NCI-H2081 (cell line): ENCODE data around the gene ZNF614.
"Not testable (repeated sequence)": the region's sequence is repeated elsewhere in the genome, so short reads cannot be mapped to it uniquely, and the experiment has no call there.

ENCODE experiments used
- DNase-seq, 2 experiments: peaks; one replicate each; lab custom pipeline; 2025; lab: John Stamatoyannopoulos, UW

The ZNF614 gene

DNA sequence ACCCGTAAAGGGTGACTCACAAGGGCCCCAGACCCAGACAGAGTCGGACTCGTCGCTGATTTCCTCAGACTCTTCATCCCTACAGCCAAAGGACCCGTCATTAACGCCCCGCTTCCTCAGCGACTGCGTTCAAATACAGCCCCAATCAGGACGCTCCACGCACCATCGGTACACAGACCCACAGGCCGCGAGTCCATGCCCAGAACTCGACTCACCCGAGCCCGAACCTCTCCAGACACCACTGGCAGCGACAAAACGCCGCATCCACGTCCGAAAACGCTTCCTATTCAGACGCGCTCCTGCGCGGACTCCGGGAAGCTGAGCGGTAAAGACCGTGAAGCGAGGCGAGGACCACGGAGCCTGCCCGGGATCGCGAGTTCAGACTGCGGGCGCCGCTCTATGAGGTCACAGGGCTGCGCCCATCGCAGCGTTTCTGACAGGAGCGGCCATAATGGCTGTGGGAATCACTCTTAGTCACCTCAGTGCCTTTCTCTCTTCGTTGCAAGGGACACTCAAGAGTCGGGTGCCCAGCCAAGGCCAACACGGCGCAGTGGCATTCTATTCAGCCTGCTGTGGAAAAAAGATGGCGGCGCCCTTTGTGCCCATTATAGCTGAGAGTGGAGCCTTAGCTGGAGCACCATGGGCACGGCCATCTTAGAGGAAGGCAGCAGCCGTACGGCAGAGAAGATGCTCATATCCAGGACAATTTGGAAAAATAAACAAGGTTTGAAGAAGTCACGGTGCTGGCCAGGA, at the start of gene ZNF614:
Gene ZNF614 (minus strand): TSS at position 353 of the 753 bp plus-strand sequence. CDS start 2,634 bp downstream, outside the sequence.
- DNase-seq = peak; percentile 83 to 84

- DNase-seq = no peak
Measured at GRCh38 chr19:52070496-52070895, 42.3 kb upstream of the ZNF614 start.

DNA sequence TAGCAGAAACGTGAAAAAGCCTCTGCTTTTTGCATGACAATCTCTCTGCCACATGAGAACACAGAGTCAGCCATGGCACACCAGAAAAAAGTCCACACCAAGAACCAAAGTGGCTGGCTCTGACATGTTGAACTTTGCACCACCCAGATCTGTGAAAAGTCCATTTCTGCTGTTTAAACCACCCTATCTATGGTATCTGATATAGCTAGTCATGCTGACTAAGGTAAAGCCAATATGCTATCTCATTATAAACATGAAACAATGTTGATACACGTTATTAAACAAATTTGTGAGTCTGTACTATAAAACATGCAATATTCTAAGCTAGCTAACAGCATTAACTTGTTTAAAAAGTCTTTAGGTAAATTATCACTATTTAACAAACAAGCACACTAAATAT, 41.5 kb upstream of the ZNF614 start:
- no peak for DNase-seq

- DNase-seq = no peak
Measured at GRCh38 chr19:52066258-52066863, 38.2 kb upstream of the ZNF614 start.

- DNase-seq = no peak
Measured at GRCh38 chr19:52065399-52065798, 37.2 kb upstream of the ZNF614 start.

GRCh38 chr19:52056480-52056879, 28.3 kb upstream of the ZNF614 start:
- DNase-seq = not testable (repeated sequence)

DNA sequence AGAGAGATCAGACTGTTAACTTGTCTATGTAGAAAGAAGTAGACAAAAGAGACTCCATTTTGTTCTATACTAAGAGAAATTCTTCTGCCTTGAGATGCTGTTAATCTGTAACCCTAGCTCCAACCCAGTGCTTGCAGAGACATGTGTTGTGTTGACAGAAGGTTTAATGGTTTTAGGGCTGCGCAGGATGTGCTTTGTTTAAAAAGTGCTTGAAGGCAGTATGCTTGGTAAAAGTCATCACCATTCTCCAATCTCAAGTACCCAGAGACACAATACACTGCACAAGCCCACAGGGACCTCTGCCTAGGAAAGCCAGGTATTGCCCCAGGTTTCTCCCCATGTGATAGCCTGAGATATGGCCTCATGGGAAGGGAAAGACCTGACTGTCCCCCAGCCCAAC, 23.6 kb upstream of the ZNF614 start:
- DNase-seq = not testable (repeated sequence)

- peak; percentile 28 to 68 for DNase-seq
Measured at GRCh38 chr19:52048555-52049501, 20.6 kb upstream of the ZNF614 start, which contains the start of gene ZNF432. Gene ZNF432 (minus strand): TSS chr19:52048838. CDS start chr19:52046868, 1,970 bp downstream.

- DNase-seq = no peak
Measured at GRCh38 chr19:52039169-52039568, 11.0 kb upstream of the ZNF614 start.

- no peak for DNase-seq
Measured at GRCh38 chr19:52034051-52034728, 6.0 kb upstream of the ZNF614 start.

DNA sequence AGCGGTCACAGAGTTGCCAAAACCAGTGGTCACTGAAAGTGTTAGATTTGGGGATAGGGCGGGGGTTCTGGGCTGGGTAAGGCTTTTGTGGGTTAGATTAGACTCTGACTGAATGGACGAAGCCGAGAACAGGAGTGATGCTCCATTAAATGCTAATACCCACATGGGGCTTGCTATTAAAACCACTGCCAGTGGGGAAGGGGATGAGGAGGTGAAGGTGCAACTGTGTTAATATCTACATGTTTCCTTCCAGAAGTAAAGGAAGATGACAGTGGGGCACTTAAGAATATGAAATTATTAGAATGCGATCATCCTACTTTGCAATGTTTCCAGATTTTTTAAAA, 573 bp upstream of the ZNF614 start:
- no peak for DNase-seq

DNA sequence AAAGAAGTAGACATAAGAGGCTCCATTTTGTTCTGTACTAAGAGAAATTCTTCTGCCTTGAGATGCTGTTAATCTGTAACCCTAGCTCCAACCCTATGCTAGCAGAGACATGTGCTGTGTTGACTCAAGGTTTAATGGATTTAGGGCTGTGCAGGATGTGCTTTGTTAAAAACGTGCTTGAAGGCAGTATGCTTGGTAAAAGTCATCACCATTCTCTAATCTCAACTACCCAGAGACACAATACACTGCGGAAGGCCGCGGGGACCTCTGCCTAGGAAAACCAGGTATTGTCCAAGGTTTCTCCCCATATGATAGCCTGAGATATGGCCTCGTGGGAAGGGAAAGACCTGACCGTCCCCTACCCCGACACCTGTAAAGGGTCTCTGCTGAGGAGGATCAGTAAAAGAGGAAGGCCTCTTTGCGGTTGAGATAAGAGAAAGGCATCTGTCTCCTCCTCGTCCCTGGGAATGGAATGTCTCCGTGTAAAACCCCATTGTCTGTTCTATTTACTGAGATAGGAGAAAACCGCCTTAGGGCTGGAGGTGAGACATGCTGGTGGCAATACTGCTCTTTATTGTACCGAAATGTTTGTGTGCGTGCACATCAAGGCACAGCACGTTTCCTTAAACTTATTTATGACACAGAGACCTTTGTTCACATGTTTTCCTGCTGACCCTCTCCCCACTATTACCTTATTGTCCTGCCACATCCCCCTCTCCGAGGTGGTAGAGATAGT, 1.8 kb downstream of the ZNF614 start:
- not testable (repeated sequence) for DNase-seq

DNA sequence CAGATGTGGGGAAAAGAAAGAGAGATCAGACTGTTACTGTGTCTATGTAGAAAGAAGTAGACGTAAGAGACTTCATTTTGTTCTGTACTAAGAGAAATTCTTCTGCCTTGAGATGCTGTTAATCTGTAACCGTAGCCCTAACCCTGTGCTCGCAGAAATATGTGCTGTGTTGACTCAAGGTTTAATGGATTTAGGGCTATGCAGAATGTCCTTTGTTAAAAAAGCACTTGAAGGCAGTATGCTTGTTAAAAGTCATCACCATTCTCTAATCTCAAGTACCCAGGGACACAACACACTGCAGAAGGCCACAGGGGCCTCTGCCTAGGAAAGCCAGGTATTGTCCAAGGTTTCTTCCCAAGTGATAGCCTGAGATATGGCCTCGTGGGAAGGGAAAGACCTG, 3.7 kb downstream of the ZNF614 start:
- not testable (repeated sequence) for DNase-seq

GRCh38 chr19:52022193-52022592, 6.0 kb downstream of the ZNF614 start:
- no peak for DNase-seq

DNA sequence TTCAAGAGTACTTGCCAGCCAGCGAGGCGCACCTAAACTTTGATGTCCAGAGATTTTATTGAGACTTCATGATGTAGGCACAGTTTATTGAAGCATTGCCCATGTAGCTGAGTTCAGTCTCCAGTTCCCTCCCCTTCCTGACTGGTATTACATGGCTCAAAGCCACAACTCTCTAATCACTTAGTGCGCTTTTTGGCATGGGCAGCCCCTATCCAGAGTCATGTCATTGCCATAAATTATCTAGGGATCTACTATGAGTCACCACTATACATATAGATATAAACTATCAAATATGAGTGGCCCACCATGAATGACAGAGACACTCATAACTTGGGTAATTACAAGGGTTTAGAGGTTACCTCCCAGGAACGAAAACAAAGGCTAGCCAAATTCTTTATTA, 7.7 kb downstream of the ZNF614 start:
- no peak for DNase-seq

GRCh38 chr19:52010674-52011073, 17.5 kb downstream of the ZNF614 start:
- DNase-seq = no peak

DNA sequence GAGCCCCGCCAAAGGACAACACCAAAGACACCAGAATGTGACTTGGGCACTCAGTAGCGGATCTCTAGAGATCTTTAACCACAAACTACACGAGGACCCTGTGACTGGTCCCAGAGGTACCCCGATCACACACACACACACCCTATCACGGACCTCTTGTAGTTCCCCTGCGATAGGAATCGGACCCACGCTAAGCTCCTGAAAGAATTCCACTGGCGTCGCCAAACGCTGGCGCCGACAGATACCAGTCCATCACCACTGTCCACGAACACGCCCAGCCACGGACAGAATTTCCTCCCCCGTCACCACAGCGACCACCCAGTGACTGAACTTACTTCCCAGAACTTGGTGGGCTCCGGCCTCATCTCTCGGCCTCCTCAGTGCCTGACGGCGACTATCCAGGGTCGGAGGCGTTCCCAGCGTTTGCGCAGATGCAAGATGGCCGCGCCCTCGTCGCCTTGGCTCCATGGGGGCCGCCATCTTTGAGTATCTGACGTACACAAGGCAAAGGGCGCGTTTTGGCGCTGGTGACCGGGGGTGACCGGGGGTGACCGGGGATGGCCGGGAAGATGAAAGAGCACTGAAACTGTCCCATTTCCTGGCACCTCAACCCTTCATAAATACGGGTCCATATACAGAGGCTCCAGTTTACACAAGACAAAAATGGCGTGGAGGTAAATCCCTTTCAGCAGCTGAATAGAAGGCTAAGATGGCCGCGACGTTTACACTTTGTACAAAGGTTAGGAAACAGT, 20.2 kb downstream of the ZNF614 start, which contains the start of gene ZNF615:
Gene ZNF615 (minus strand): TSS at position 406 of the 752 bp plus-strand sequence. CDS start 4,500 bp downstream, outside the sequence.
- peak; percentile 68 to 83 for DNase-seq

DNA sequence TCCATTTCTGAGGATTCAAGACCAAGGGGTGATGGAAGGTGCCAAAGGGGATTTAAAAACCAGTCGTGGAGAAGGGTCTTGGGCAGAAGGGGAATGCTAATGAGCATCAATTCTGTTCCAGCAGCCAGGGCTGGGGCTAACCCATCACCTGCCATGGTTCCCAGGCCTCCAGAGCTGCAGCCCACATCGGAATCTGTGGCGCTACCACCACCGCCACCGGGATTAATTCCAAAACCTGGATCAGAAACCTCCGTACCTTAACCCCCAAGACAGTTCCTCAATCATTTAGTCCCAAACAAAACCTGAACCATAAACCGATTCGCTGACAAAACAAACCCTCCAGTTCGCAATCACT, 20.8 kb downstream of the ZNF614 start:
- no peak for DNase-seq

GRCh38 chr19:51994048-51994644, 34.0 kb downstream of the ZNF614 start:
- no peak for DNase-seq

DNA sequence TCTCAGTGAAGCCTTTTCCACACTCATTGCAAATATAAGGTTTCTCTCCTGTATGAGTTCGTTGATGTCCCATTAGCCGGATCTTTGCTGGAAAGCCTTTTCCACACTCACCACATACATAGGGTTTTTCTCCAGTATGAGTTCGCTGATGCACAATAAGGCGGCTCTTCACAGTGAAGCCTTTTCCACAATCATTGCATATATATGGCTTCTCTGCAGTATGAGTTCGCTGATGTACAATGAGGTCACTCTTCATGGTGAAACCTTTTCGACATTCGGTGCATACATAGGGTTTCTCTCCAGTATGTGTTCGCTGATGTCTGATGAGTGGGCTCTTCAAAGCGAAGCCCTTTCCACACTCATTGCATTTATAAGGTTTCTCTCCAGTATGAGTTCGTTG, 34.8 kb downstream of the ZNF614 start:
- DNase-seq = no peak
